GM19193 (cell line): Measurements from ENCODE around the gene NOXO1.

Source experiments
- POLR2A ChIP-seq: IDR thresholded peaks from 4 replicates; pipeline ENCODE4 v1.6.1; 2011; ENCODE audit not compliant: insufficient read depth, insufficient read length; ENCODE audit errors: extremely low read depth

Gene NOXO1

GRCh38 chr16:1933097-1933661 is 48.1 kb downstream of the NOXO1 start:
- TF ChIP-seq POLR2A: no peak

- no peak for TF ChIP-seq POLR2A
Measured at GRCh38 chr16:1932050-1933028, 48.9 kb downstream of the NOXO1 start.

- TF ChIP-seq POLR2A: no peak
Measured at GRCh38 chr16:1930338-1930720, 50.9 kb downstream of the NOXO1 start.

GRCh38 chr16:1929578-1930337 is 51.5 kb downstream of the NOXO1 start:
- no peak for TF ChIP-seq POLR2A

DNA sequence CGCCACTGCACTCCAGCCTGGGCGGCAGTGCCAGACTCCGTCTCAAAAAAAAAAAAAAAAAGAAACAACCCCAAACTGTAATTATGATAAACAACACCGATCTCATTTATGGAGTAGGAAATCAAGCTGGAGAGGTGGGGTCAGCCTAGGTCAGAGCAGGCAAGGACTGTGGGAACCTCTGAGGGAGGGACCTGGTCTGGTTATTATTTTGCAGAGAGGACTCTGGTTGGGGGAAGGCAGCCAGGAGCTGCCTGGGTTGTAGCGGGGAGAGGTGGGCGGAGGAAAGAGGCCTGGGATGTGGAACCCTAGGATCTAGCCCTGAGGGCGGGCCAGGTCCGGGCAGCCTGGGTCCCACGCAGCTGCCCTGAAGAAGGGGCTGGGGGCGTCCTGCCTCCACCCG is 52.2 kb downstream of the NOXO1 start:
- no peak for TF ChIP-seq POLR2A
